ENCODE data around the gene CCM2.
"Not testable (repeated sequence)": the region's sequence is repeated elsewhere in the genome, so short reads cannot be mapped to it uniquely, and the experiment has no call there.

Gene CCM2

GRCh38 chr7:44981035-44981706 lies 18.8 kb upstream of the CCM2 start:
- no peak for DNase-seq (ENCODE audit: low read depth in 1 of 2, low spot score in 1 of 2)

DNA sequence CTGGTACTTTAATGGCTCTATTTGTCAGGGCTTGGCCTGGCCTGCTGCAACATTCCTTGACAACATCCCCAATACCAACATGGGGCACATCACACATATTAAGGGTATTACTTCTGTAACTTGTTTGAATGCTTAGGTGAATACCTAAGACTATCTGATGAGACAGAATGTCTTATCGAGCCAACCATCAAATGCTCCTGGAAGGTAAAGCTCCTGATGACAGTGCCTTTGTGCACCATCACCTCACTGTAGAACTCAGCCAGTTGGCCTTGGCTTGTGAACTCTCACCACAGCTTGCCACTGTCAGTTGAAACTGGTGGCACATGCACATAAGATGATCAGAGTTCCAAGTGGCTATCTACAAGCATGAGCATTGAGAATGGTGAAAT lies 17.5 kb upstream of the CCM2 start:
- DNase-seq (ENCODE audit: low read depth in 1 of 2, low spot score in 1 of 2): no peak

GRCh38 chr7:44982970-44983369 lies 17.0 kb upstream of the CCM2 start:
- DNase-seq (ENCODE audit: low read depth in 1 of 2, low spot score in 1 of 2): no peak

- DNase-seq (ENCODE audit: low read depth in 1 of 2, low spot score in 1 of 2): no peak
These were observed 16.1 kb upstream of the CCM2 start for GRCh38 chr7:44983742-44984477.

GRCh38 chr7:44984478-44984758 lies 15.6 kb upstream of the CCM2 start:
- no peak for DNase-seq (ENCODE audit: low read depth in 1 of 2, low spot score in 1 of 2)

- DNase-seq (ENCODE audit: low read depth in 1 of 2, low spot score in 1 of 2): no peak
These were observed 14.8 kb upstream of the CCM2 start for GRCh38 chr7:44985033-44985695.

GRCh38 chr7:44985900-44986217 lies 14.1 kb upstream of the CCM2 start:
- DNase-seq (ENCODE audit: low read depth in 1 of 2, low spot score in 1 of 2): no peak

- peak; percentile 83 to 97 for DNase-seq (ENCODE audit: low read depth in 1 of 2, low spot score in 1 of 2)
These were observed 13.6 kb upstream of the CCM2 start for GRCh38 chr7:44986218-44987053.

DNA sequence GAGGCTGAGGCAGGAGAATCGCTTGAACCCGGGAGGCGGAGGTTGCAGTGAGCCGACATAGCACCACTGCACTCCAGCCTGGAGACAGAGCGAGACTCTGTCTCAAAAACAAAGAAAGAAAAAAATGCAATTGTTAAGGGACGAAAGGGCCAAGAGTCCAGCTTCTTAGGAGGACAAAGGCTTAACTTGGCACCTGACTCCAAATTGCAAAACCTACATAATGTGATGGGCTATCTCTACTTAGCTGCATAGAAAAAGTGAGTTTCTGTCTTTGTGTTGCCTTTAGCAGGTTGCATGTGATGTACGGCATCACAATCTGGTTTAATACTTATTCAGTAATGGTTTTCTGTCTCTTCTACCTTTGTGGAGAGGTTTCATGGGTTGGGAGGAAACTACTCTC lies 12.5 kb upstream of the CCM2 start:
- no peak for DNase-seq (ENCODE audit: low read depth in 1 of 2, low spot score in 1 of 2)

GRCh38 chr7:44987996-44988395 lies 12.0 kb upstream of the CCM2 start:
- no peak for DNase-seq (ENCODE audit: low read depth in 1 of 2, low spot score in 1 of 2)

- DNase-seq (ENCODE audit: low read depth in 1 of 2, low spot score in 1 of 2): no peak
These were observed 11.3 kb upstream of the CCM2 start for GRCh38 chr7:44988701-44989100.

DNA sequence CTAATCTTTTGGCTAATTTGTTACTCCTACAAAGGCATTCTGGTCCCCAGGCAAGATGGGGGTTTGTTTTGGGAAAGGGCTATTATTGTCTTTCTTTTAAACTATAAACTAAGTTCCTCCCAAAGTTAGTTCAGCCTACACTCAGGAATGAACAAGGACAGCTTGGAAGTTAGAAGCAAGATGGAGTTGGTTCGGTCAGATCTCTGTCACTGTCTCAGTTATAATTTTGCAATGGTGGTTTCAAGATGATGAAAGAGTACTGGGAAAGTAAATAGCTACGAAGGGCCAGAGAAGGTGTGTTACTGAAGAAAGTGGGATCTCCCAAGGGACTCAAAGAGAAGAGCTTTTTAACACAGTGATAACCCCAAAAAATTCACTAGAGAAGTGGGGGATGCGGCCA lies 10.9 kb upstream of the CCM2 start:
- DNase-seq (ENCODE audit: low read depth in 1 of 2, low spot score in 1 of 2): no peak

DNA sequence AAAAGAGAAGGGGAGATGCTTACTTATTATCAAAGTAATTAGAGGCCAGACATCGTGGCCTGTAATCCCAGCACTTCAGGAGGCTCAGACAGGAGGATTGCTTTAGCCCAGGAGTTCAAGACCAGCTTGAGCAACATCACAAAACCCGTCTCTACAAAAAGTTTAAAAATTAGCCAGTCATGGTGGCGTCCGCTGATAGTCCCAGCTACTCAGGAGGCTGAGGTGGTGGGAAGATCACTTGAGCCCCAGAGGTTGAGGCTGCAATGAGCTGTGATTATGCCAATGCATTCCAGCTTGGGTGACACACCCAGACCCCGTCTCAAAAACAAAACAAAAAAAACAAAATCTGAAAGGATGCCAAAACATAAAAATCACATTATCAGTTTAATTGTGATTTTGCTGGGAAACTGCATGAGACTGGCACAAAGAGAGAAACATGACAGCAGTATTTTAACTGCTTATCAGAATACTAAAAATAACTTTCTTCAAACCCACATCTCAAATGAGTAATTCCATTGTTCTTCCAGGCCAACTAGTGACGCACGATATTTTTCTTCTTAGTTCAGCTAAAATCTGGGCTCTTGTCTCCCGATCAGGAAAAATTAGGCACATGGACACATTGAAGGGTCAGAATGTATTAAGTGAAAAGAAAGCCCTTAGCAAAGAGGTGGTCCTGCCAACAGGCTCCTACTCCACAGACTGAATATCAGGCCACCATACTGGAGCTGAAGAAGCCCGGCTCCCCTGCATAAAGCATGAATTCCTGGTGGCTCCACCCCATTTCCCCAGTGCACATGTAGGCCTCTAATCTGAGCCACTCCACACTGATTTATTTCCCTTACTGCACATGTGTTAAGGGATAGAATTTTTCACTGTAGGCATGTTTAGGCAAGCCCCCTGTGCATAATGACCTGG lies 9.6 kb upstream of the CCM2 start:
- DNase-seq (ENCODE audit: low read depth in 1 of 2, low spot score in 1 of 2): no peak

- not testable (repeated sequence) for DNase-seq (ENCODE audit: low read depth in 1 of 2, low spot score in 1 of 2)
These were observed 7.8 kb upstream of the CCM2 start for GRCh38 chr7:44992004-44992795.

DNA sequence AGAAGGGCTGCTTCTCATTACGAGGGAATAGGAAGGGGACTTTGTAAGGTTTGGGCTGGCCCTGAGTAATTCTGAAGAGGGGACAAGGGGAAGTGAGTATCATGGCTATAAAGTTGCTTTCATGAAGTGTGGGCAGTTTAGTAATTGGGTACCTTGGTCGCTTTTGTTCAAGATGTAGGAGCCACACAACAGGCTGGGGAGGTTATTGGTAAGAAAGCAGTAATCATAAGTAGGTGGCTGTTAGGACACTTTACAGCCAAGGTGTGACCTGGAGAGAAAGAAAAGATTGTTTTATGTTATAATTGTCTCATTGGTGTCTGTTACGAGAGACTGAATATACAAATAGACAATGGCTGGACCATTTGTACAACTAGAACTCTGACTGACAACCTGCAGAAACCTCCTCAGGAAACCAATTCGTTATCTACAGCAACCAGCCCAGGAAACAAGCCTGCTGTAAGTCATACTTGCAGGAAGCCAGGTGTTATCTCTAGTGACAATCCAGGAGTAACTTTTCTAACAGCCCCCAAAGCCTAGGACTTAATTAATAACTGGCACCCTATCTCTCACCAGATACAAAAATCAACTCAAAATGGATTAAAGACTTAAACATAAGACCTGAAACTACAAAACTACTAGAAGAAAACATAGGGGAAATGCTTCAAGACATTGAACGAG lies 5.0 kb upstream of the CCM2 start:
- DNase-seq (ENCODE audit: low read depth in 1 of 2, low spot score in 1 of 2): no peak

DNA sequence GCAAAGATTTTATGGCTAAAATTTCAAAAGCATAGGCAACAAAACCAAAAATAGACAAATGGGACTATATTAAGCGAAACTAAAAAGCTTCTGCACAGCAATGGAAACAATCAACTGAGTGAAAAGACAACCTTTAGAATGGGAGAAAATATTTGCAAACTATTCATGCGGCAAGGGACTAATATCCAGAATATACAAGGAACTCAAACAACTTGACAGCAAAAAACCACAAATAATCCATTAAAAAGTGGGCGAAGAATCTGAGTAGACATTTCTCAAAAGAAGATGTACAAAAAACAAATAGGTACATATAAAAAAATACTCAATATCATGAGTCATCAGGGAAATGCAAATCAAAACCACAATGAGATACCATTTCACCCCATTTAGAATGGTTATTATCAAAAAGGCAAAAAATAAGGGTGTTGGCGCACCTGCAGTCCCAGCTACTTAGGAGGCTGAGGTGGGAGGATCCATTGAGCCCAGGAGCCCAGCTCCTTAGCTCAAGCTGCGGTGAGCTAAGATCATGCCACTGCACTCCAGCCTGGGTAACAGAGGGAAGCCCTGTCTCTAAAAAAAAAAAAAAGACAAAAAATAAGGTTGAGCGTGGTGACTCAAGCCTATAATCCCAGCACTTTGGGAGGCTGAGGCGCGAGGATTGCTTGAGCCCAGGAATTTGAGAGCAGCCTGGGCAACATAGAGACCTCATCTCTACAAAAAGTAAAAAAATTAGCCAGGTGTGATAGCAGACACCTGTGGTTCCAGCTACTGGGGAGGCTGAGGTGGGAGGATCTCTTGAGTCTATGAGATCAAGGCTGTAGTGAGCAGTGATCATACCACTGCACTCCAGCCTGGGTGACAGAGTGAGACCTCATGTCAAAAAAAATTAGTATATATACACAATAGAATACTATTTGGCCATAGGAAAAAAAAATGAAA lies 4.2 kb upstream of the CCM2 start:
- DNase-seq (ENCODE audit: low read depth in 1 of 2, low spot score in 1 of 2): no peak

GRCh38 chr7:44998153-44998871 lies 1.7 kb upstream of the CCM2 start:
- no peak for DNase-seq (ENCODE audit: low read depth in 1 of 2, low spot score in 1 of 2)

Measured in stimulated activated CD4-positive, alpha-beta T cell treated with anti-CD3 and anti-CD28 coated beads, Interleukin-15, amount 100 ng/mL, for 1 hour (primary cell).